Aorta (tissue), 5 donors: ENCODE results near the gene TBC1D3I. TPM values are rescaled to one million over a fixed set of nuclear protein-coding genes. Genes with fewer than 3 reads are reported as not detected.
"Not testable (repeated sequence)": the region's sequence is repeated elsewhere in the genome, so short reads cannot be mapped to it uniquely, and the experiment has no call there.

Source experiments
- ATAC-seq: fragments of 200-7000 bp; cut with Tn5 transposase; one replicate; pipeline ENCODE4 v1.9.1; 2022; ENCODE audit warnings: moderate library complexity; ENCODE audit not compliant: low FRiP score
- DNase-seq, 2 donors: peaks; one replicate each; pipeline ENCODE4 v3.0.0-alpha.2; 2020
- H3K27ac ChIP-seq, 2 donors: one replicate each; pipeline ENCODE4 v1.5.1; 2013; ENCODE audit warnings: low read length in 2 of 2, mild to moderate bottlenecking in 2 of 2, moderate library complexity in 2 of 2, control low read depth in 1 of 2, inconsistent platforms in 1 of 2, low read depth in 1 of 2
- H3K27me3 ChIP-seq, 2 donors: one replicate each; pipeline ENCODE4 v1.6.1; 2013; ENCODE audit warnings: control low read depth in 1 of 2, low read length in 1 of 2, mild to moderate bottlenecking in 1 of 2, moderate library complexity in 1 of 2; ENCODE audit not compliant: insufficient read depth in 2 of 2, control insufficient read depth in 1 of 2
- H3K36me3 ChIP-seq, 2 donors: one replicate each; pipeline ENCODE4 v1.6.1; 2013; ENCODE audit warnings: control low read depth in 1 of 2, low read length in 1 of 2, mild to moderate bottlenecking in 1 of 2; ENCODE audit not compliant: insufficient read depth in 2 of 2, control insufficient read depth in 1 of 2
- H3K4me1 ChIP-seq, 2 donors: one replicate each; pipeline ENCODE4 v1.6.1; 2013; ENCODE audit warnings: low read length in 2 of 2, control low read depth in 1 of 2, mild to moderate bottlenecking in 1 of 2, moderate library complexity in 1 of 2; ENCODE audit not compliant: insufficient read depth in 2 of 2, control insufficient read depth in 1 of 2
- H3K4me3 ChIP-seq, 2 donors: one replicate each; pipeline ENCODE4 v1.5.1; 2013; ENCODE audit warnings: low read length in 2 of 2, control low read depth in 1 of 2, mild to moderate bottlenecking in 1 of 2
- H3K9me3 ChIP-seq: one replicate; pipeline ENCODE4 v1.6.1; 2013; ENCODE audit warnings: mild to moderate bottlenecking, low read length; ENCODE audit not compliant: control insufficient read depth
- WGBS, 2 donors: extraction: QIAGEN DNeasy Blood & Tissue Kit; methylation state at CpG; one replicate each; pipeline ENCODE4 v1.1.7; 2013; 5-methylcytosine and 5-hydroxymethylcytosine counted together
- intact Hi-C, 2 donors: fragments of 100-400 bp; cut with DNase I; formaldehyde crosslinking; loops; one replicate each; pipeline versions ENCODE4 v1.14.2 to v1.15.0; 2022
- polyA plus RNA-seq, 2 donors: library from polyadenylated mRNA; stranded (reverse); fragments of 200-250 nt; gene quantifications; one replicate each; pipeline ENCODE4 v1.2.3, GENCODE V29; 2013
- total RNA-seq, 2 donors: library from RNA; stranded (reverse); fragmentation: NEBNext Ultra II Directional; extraction: Animal tissue kit (Norgen Biotek cat#: 25700); gene quantifications; one replicate each; pipeline ENCODE4 v1.2.1, GENCODE V29; 2021
- donor health status: healthy with polysubstance abuse.
- donor health status: Bipolar disorder and iron deficiency.
- donor health status: DM: no; HTN: no; CAD: no.
- donor health status: DM: no; HTN: no; CAD: no.
- donor health status: DM: yes; HTN: yes; CAD: no.

Gene TBC1D3I
- total and polyA plus RNA-seq, 4 donors: 0.75 to 2.6 (median 1.1) TPM; not detected in 1

DNA sequence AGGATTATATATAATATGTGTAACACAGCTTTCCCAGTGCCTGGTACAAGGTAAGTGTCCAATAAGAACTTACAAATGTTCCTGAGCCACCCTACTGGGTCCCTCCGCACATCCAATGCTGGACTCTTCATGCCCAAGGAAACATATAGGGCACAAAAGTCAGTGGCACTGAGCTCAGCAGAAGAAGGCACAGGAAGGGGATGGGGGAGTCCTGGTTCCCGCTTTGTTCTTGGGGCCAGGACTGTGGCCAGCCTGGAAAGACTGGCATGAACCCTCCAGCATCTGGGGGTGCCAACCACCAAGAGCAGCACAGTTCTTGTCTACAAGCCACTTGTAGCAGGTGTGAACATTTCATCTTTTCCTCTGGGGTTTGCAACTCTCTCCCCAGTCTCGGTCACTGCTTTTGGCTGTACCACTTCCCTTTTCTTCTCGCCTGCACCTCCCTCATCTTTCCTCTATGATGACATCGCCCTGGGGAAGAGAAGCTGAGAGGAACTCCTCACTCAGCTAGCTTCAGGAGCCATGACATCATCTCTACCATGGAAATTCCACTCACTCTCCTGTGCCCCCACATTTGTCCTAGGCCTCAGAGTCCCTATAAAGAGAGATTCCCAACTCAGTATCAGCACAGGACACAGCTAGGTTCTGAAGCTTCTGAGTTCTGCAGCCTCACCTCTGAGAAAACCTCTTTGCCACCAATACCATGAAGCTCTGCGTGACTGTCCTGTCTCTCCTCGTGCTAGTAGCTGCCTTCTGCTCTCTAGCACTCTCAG, 53.7 kb downstream of the TBC1D3I start, which contains the start of gene CCL4L2:
Gene CCL4L2 (plus strand): TSS at position 625 of the 773 bp plus-strand sequence.
- 62 to 69% methylated on average over 7 of the region's 7 CpGs for WGBS, 2 donors
- H3K9me3 ChIP-seq, H3K4me1 ChIP-seq, intact Hi-C loops, H3K27me3 ChIP-seq, H3K27ac ChIP-seq, H3K4me3 ChIP-seq, DNase-seq, H3K36me3 ChIP-seq: not testable (repeated sequence)
- ATAC-seq: peak; percentile 11

DNA sequence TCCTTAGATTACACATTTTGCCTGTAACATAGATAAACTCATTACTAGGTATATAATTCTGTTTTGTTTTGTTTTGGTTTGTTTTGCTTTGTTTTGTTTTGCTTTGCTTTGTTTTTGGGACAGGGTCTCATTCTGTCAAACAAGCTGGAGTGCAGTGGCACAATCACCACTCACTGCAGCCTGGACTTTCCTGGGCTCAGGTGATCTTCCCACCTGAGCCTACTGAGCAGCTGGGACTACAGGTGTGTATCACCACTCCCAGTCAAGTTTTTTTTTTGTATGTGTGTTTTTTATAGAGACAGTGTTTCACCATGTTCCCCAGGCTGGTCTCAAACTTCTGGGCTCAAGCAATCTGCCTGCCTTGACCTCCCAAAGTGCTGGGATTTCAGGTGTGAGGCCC, 54.8 kb downstream of the TBC1D3I start:
- no peaks in the 10 kb centered on the region for H3K36me3 ChIP-seq
- no peak overlapping the region for H3K27ac ChIP-seq
- ATAC-seq (no peak), DNase-seq (no peak)
- no peaks in the 10 kb centered on the region for H3K4me1 ChIP-seq
- intact Hi-C loops: no loop called here
- no peaks in the 10 kb centered on the region for H3K9me3 ChIP-seq
- H3K27me3 ChIP-seq: no peaks in the 10 kb centered on the region
- no peak overlapping the region for H3K4me3 ChIP-seq

DNA sequence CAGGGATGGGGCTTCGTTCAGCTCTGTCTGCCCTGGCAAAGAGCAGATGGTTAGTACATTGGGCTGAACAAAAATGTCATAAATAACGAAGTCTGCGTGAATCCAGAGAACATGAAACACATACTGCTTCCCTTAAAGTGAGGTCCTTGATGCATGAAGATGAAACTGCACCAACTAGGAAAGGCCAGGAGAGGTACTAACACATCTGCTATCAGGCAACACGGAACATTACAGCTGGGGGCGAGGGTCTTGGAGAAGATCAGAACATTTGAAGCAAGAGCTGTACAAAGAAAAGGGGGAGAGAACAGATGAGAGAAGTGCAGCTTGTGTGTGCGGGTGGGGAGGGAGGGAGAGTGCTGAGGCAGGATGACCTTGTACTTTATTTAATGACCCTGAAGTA, 57.0 kb downstream of the TBC1D3I start:
- H3K9me3 ChIP-seq, intact Hi-C loops, ATAC-seq, H3K36me3 ChIP-seq, DNase-seq, H3K4me3 ChIP-seq, H3K27me3 ChIP-seq, H3K27ac ChIP-seq, H3K4me1 ChIP-seq: not testable (repeated sequence)
- 69 to 71% methylated on average over 6 of the region's 6 CpGs for WGBS, 2 donors

DNA sequence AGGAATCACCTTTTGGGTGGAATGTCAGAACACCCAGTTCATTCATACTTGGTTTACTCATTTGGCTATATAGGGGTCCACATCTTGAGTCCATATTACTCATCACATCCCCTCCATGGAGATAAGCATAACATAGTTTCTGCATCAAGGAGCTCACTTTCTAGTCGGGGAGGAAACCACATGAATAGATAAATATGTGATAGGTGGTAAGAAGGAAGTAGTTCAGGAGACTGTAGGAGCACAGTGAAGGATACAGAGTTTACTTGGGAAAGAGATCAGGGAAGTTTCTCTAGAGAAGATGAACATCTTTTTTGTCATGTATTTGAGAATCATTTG, 57.9 kb downstream of the TBC1D3I start:
- intact Hi-C loops, H3K36me3 ChIP-seq, H3K9me3 ChIP-seq, H3K27ac ChIP-seq, H3K4me1 ChIP-seq, H3K27me3 ChIP-seq, DNase-seq, H3K4me3 ChIP-seq, ATAC-seq: not testable (repeated sequence)
- WGBS, 2 donors: 61 to 65% methylated on average over 1 of the region's 1 CpG

DNA sequence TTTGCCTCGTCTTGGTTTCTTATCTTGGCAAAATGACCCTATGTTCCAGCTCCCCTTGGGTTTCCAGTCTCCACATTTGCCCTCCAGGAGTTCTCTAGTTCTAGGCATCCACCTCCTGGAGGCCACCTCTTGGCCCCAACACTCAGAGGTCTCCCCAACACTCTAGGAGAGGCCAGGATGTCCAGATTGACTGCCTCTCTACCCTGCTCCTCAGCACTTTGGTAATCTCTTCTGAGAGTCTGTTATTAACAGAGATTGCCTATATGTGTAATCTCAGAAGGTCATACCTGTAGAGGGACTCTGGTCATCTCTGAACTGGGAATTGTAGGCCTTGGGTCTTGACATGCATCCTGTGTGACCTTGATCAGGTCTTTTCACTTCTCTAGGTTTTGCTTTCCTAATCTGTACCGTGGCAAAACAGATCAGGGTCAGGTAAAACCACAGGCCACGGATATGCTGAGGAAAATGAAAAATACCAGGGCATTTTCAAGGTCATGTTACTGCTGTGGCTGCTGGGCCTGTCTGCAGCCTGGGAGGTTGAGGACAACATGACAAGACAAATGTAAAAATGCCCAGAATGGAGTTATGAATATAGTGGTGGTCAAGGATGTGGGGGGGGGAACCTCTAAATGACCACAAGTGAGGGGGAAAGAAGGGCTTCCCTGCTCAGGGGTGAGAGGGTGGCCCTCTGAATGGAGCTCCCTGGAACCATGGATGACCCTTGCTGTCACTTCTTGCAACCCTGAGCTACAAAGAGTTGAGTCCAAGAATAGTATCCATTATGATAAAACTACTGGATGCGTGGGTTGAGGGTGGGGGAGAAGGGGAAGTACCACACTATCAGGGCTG, 58.5 kb downstream of the TBC1D3I start:
- 70 to 73% methylated on average over 4 of the region's 4 CpGs for WGBS, 2 donors
- Histone ChIP-seq H3K36me3 (no peaks in the 10 kb centered on the region), H3K27me3 (no peaks in the 10 kb centered on the region), H3K9me3 (no peaks in the 10 kb centered on the region), H3K4me3 (no peak overlapping the region), H3K4me1 (no peaks in the 10 kb centered on the region), H3K27ac (no peak overlapping the region)
- ATAC-seq (no peak), DNase-seq (no peak)
- intact Hi-C loops: no loop called here

DNA sequence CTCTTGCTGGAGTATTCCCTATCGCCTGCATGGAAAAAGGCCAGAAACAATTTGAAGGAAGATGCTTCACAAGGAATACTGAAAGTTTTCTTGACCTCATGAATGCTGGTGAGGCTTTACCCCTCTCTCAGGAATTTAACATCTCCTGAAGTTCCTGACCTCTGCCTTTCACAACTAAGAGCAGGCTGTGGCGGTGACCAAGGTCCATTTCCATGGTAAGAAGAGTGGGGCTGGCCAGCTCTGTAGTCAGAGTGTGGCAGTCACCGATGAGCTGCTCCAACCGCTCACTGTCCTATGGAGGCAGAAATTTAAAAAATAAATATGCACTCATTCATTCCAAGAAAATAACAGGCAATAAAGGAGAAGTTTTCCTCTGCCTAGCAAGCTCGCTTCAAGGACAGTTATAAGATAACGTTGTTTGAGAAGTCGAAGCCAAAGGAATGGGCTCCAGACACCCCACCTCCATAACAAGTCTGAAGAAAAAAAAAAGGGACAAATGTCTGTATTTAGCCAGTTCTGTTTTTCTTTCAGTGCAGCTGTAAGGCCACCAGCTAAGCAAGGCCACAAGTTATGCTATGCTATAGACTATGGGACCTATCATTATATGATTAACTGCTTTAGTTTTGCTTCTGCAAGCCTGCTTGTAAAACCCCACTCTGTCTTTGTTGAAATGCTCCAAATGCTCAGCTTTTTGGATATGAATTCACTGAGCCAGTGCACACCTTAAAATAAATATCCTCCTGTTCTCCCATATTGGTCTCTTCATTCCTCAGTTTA, 59.5 kb downstream of the TBC1D3I start:
- Histone ChIP-seq H3K36me3 (no peaks in the 10 kb centered on the region), H3K9me3 (no peaks in the 10 kb centered on the region), H3K4me1 (no peaks in the 10 kb centered on the region), H3K27me3 (no peaks in the 10 kb centered on the region), H3K27ac (no peak overlapping the region), H3K4me3 (no peak overlapping the region)
- DNase-seq (no peak), ATAC-seq (no peak)
- intact Hi-C loops: no loop called here
- 46 to 53% methylated on average over 7 of the region's 7 CpGs for WGBS, 2 donors

Other genes starting within 250 kb of the TBC1D3I start
- 1 to 10 TPM; 5.6 to 8.6 TPM for gene CCL23, start 246.6 kb downstream of the TBC1D3I start, total RNA-seq
- not detected for gene CCL23, start 246.6 kb downstream of the TBC1D3I start, polyA plus RNA-seq
- 10 to 100 TPM in 1 of 2 donors, 1 to 10 TPM in 1; 5.6 to 39.0 TPM for gene CCL18, start 200.3 kb downstream of the TBC1D3I start, total RNA-seq
- gene CCL18, start 200.3 kb downstream of the TBC1D3I start, polyA plus RNA-seq: 10 to 100 TPM in 1 of 2 donors, under 1 TPM in 1; 0.64 to 53.0 TPM
- 10 to 100 TPM in 1 of 2 donors, 1 to 10 TPM in 1; 6.6 to 17.9 TPM for gene CCL3, start 174.4 kb downstream of the TBC1D3I start, total RNA-seq
- 10 to 100 TPM in 1 of 2 donors, 1 to 10 TPM in 1; 4.0 to 38.3 TPM for gene CCL3, start 174.4 kb downstream of the TBC1D3I start, polyA plus RNA-seq
- gene CCL4, start 160.7 kb downstream of the TBC1D3I start, total RNA-seq: 10 to 100 TPM in 1 of 2 donors, 1 to 10 TPM in 1; 6.4 to 12.5 TPM
- gene CCL4, start 160.7 kb downstream of the TBC1D3I start, polyA plus RNA-seq: 10 to 100 TPM in 1 of 2 donors, 1 to 10 TPM in 1; 1.9 to 13.5 TPM
- 10 to 100 TPM in 1 of 2 donors, 1 to 10 TPM in 1; 5.0 to 13.8 TPM for gene TBC1D3B, start 87.9 kb downstream of the TBC1D3I start, total RNA-seq
- gene TBC1D3B, start 87.9 kb downstream of the TBC1D3I start, polyA plus RNA-seq: 1 to 10 TPM in 1 of 2 donors, not detected in 1; 5.1 TPM
- 1 to 10 TPM in 1 of 2 donors, not detected in 1; 1.3 TPM for gene CCL3L1, start 67.8 kb downstream of the TBC1D3I start, total RNA-seq
- gene CCL3L1, start 67.8 kb downstream of the TBC1D3I start, polyA plus RNA-seq: under 1 TPM in 1 of 2 donors, not detected in 1; 0.63 TPM
- 1 to 10 TPM in 1 of 2 donors, under 1 TPM in 1; 0.94 to 1.4 TPM for gene CCL4L2, start 53.5 kb downstream of the TBC1D3I start, total RNA-seq
- gene CCL4L2, start 53.5 kb downstream of the TBC1D3I start, polyA plus RNA-seq: 1 to 10 TPM in 1 of 2 donors, under 1 TPM in 1; 0.41 to 4.5 TPM
- gene TBC1D3G, start 59.3 kb upstream of the TBC1D3I start, total RNA-seq: not detected
- under 1 TPM in 1 of 2 donors, not detected in 1; 0.75 TPM for gene TBC1D3G, start 59.3 kb upstream of the TBC1D3I start, polyA plus RNA-seq
- gene TBC1D3H, start 123.9 kb upstream of the TBC1D3I start, total RNA-seq: not detected
- 1 to 10 TPM in 1 of 2 donors, not detected in 1; 4.0 TPM for gene TBC1D3H, start 123.9 kb upstream of the TBC1D3I start, polyA plus RNA-seq
- gene ZNHIT3, start 222.1 kb upstream of the TBC1D3I start, total RNA-seq: 10 to 100 TPM; 20.2 to 21.8 TPM
- gene ZNHIT3, start 222.1 kb upstream of the TBC1D3I start, polyA plus RNA-seq: 10 to 100 TPM; 47.2 to 50.0 TPM